ENCODE measurements around the gene PNKD.
"Not testable (repeated sequence)": the region's sequence is repeated elsewhere in the genome, so short reads cannot be mapped to it uniquely, and the experiment has no call there.

PNKD gene

GRCh38 chr2:218266316-218266979 is 3.9 kb upstream of the PNKD start:
- no peak overlapping the region for H3K4me3 ChIP-seq (ENCODE audit: low read depth, low read length)
- no peak for TF ChIP-seq POLR2A (IDR thresholded peaks at IDR 0.05; ENCODE audit: extremely low read depth, insufficient read length)
- no peak for TF ChIP-seq MYC (IDR thresholded peaks at IDR 0.05; ENCODE audit: low read depth, low read length)
- TF ChIP-seq MAX (IDR thresholded peaks at IDR 0.05; ENCODE audit: low read depth, low read length): no peak
- no peak for TF ChIP-seq CTCF (IDR thresholded peaks at IDR 0.05; ENCODE audit: low read depth, low read length)

GRCh38 chr2:218267259-218267658 is 3.1 kb upstream of the PNKD start:
- DNase-seq (ENCODE audit: low read depth): no peak
- no peak for TF ChIP-seq CTCF (IDR thresholded peaks at IDR 0.05; ENCODE audit: low read depth, low read length)
- TF ChIP-seq MAX (IDR thresholded peaks at IDR 0.05; ENCODE audit: low read depth, low read length): no peak
- TF ChIP-seq POLR2A (IDR thresholded peaks at IDR 0.05; ENCODE audit: extremely low read depth, insufficient read length): no peak
- no peak for TF ChIP-seq MYC (IDR thresholded peaks at IDR 0.05; ENCODE audit: low read depth, low read length)
- no peak overlapping the region for H3K4me3 ChIP-seq (ENCODE audit: low read depth, low read length)

More at GRCh38 chr2:218266316-218266979, 3.9 kb upstream of the PNKD start:
- no peak for DNase-seq (ENCODE audit: low read depth)

GRCh38 chr2:218270721-218271486 is 585 bp downstream of the PNKD start:
- no peak for DNase-seq (ENCODE audit: low read depth)
- TF ChIP-seq MYC (IDR thresholded peaks at IDR 0.05; ENCODE audit: low read depth, low read length): no peak
- peak overlapping the region; percentile 91 for H3K4me3 ChIP-seq (ENCODE audit: low read depth, low read length)

GRCh38 chr2:218271487-218271797 is 1.1 kb downstream of the PNKD start:
- H3K4me3 ChIP-seq (ENCODE audit: low read depth, low read length): peak overlapping the region; percentile 91
- no peak for DNase-seq (ENCODE audit: low read depth)
- TF ChIP-seq MAX (IDR thresholded peaks at IDR 0.05; ENCODE audit: low read depth, low read length): no peak

DNA sequence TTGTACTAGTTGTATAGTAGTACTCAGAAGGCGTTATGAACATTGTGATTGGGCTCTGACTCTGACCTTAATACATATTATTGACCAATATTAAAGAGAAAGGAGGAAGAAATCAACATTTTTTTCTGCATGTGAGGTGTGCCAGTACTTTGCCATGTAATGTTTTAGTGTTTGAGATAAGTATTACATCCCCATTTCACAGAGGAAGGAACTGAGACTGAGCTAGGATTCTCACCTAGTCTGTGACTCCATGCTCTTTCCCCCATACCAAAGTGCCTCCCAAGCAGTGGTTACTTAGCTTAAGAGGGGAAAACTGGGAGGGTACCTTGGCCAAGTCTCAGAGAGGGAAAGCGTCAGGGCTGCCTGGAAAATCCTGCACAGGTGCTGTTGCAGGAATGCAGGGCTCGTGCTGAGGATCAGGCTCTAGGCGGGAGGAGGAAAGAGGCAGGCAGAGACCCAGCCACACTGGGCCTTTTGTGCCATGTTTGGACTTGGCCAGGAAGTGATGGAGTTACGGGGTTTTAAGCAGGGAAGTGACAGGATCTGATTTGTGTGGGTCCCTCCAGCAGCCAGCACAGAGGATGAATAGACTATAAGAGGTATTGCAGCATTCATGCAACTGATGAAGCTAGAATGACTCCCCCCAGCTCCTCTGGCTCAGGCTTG is 1.7 kb downstream of the PNKD start:
- no peak for DNase-seq (ENCODE audit: low read depth)
- peak overlapping the region; percentile 91 for H3K4me3 ChIP-seq (ENCODE audit: low read depth, low read length)
- no peak for TF ChIP-seq MYC (IDR thresholded peaks at IDR 0.05; ENCODE audit: low read depth, low read length)
- TF ChIP-seq POLR2A (IDR thresholded peaks at IDR 0.05; ENCODE audit: extremely low read depth, insufficient read length): no peak
- no peak for TF ChIP-seq MAX (IDR thresholded peaks at IDR 0.05; ENCODE audit: low read depth, low read length)
- no peak for TF ChIP-seq CTCF (IDR thresholded peaks at IDR 0.05; ENCODE audit: low read depth, low read length)

- no peak for TF ChIP-seq POLR2A (IDR thresholded peaks at IDR 0.05; ENCODE audit: extremely low read depth, insufficient read length)
- TF ChIP-seq CTCF (IDR thresholded peaks at IDR 0.05; ENCODE audit: low read depth, low read length): peak; percentile 87
- peak; percentile 13; the same call in 1 of the 2 replicates for TF ChIP-seq MYC (IDR thresholded peaks at IDR 0.05; ENCODE audit: low read depth, low read length)
- peak; percentile 31; the same call in 1 of the 2 replicates for TF ChIP-seq MAX (IDR thresholded peaks at IDR 0.05; ENCODE audit: low read depth, low read length)
- H3K4me3 ChIP-seq (ENCODE audit: low read depth, low read length): no peak overlapping the region
- peak; percentile 98 for DNase-seq (ENCODE audit: low read depth)
Measured at GRCh38 chr2:218272531-218273212, 2.4 kb downstream of the PNKD start.

DNA sequence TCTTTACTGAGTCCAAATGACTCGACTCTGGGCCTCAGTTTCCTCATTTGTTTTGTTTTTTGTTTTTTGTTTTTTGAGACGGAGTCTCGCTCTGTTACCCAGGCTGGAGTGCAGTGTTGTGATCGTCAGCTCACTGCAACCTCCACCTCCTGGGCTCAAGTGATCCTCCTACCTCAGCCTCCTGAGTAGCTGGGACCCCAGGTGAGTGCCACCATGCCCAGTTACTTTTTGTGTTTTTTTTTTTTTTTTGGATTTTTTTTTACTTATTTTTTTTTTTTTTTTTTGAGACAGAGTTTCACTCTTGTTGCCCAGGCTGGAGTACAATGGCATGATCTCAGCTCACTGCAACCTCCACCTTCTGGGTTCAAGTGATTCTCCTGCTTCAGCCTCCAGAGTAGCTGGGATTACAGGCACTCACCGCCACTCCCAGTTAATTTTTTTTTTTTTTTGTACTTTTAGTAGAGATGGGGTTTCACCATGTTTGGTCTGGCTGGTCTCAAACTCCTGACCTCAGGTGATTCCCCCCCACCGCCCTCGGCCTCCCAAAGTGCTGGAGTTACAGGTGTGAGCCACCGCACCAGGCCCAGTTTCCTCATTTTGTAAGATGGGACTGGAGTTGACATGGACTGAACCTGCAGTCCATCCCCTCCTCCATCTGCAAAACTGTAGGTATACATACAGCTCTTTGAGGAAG is 3.0 kb downstream of the PNKD start:
- not testable (repeated sequence) for DNase-seq (ENCODE audit: low read depth); H3K4me3 ChIP-seq (ENCODE audit: low read depth, low read length)

Data from NB4 (cell line).